HEK293 (cell line): ENCODE results near the gene TMEM135.

Experiments used
- CTCF ChIA-PET: fragments of 350-600 bp; formaldehyde crosslinking; extraction: SDS; loops from one replicate; lab custom pipeline; 2021; ENCODE audit warnings: antibody characterized with exemption; lab: Yijun Ruan, JAX
- POLR2A ChIA-PET: fragments of 300-600 bp; formaldehyde crosslinking; extraction: SDS; loops from one replicate; lab custom pipeline; 2020; ENCODE audit warnings: antibody characterized with exemption, inconsistent platforms; lab: Yijun Ruan, JAX
- H3K27ac ChIP-seq: fragments of 200-500 bp; sonication (Bioruptor generic); 2 replicates; pipeline ENCODE4 v1.5.1; 2014; ENCODE audit warnings: low read depth, low read length, control low read depth, inconsistent platforms; ENCODE audit errors: extremely low read depth
- H3K36me3 ChIP-seq, 2 experiments: fragments of 200-500 bp in 1 of 2; sonication (Bioruptor generic) in 1 of 2; 1 replicate in 1 of 2; 2 replicates in 1 of 2; pipeline ENCODE4 v1.5.1; 2014 to 2017; ENCODE audit warnings: inconsistent platforms in 2 of 2, low read length in 2 of 2; ENCODE audit not compliant: control insufficient read depth in 2 of 2, insufficient read depth in 1 of 2
- H3K4me1 ChIP-seq: fragments of 200-500 bp; sonication (Bioruptor generic); 2 replicates; pipeline ENCODE4 v1.5.1; 2014; ENCODE audit warnings: mild to moderate bottlenecking, low read length, inconsistent platforms; ENCODE audit not compliant: control insufficient read depth, insufficient read depth
- H3K4me3 ChIP-seq: 2 replicates; pipeline ENCODE4 v1.5.1; 2011; ENCODE audit warnings: low read depth, mild to moderate bottlenecking, control low read depth, low read length, moderate library complexity
- H3K9me3 ChIP-seq: fragments of 200-500 bp; sonication (Bioruptor generic); 2 replicates; pipeline ENCODE4 v1.5.1; 2014; ENCODE audit warnings: low read depth, low read length, inconsistent platforms; ENCODE audit not compliant: control insufficient read depth, insufficient read depth
- BCL11A ChIP-seq: fragments of 450-650 bp; formaldehyde crosslinking; IDR thresholded peaks from 2 replicates; pipeline ENCODE4 v1.5.1; 2016; ENCODE audit warnings: low read depth, missing biosample characterization, missing genetic modification characterization
- GLIS2 ChIP-seq: fragments of 450-650 bp; formaldehyde crosslinking; IDR thresholded peaks from 2 replicates; pipeline ENCODE4 v1.5.1; 2016; ENCODE audit warnings: missing biosample characterization, missing genetic modification characterization
- HOXC10 ChIP-seq: sonication (generic); formaldehyde crosslinking; IDR thresholded peaks from 2 replicates; pipeline ENCODE4 v1.8.1; 2023; ENCODE audit warnings: mild to moderate bottlenecking, missing genetic modification reagents
- REPIN1 ChIP-seq: fragments of 450-650 bp; formaldehyde crosslinking; IDR thresholded peaks from 2 replicates; pipeline ENCODE4 v1.5.1; 2017; ENCODE audit warnings: missing biosample characterization, missing genetic modification characterization, low read depth
- SCRT1 ChIP-seq: fragments of 450-650 bp; formaldehyde crosslinking; IDR thresholded peaks from 2 replicates; pipeline ENCODE4 v1.5.1; 2016; ENCODE audit warnings: missing biosample characterization, missing genetic modification characterization, borderline replicate concordance
- SP7 ChIP-seq: fragments of 450-650 bp; formaldehyde crosslinking; IDR thresholded peaks from 2 replicates; pipeline ENCODE4 v1.5.1; 2016; ENCODE audit warnings: missing biosample characterization, missing genetic modification characterization
- TCF7L2 ChIP-seq: IDR thresholded peaks from 2 replicates; pipeline ENCODE4 v1.6.1; 2011; ENCODE audit warnings: low read depth, mild to moderate bottlenecking, inconsistent platforms, low read length, moderate library complexity, borderline replicate concordance
- ZBTB17 ChIP-seq: fragments of 450-650 bp; formaldehyde crosslinking; IDR thresholded peaks from 2 replicates; pipeline ENCODE4 v1.5.1; 2016; ENCODE audit warnings: missing biosample characterization, missing genetic modification characterization
- ZBTB6 ChIP-seq: fragments of 450-650 bp; formaldehyde crosslinking; IDR thresholded peaks from 2 replicates; pipeline ENCODE4 v1.5.1; 2017; ENCODE audit warnings: missing biosample characterization, missing genetic modification characterization
- ZBTB7A ChIP-seq: fragments of 450-650 bp; formaldehyde crosslinking; IDR thresholded peaks from 2 replicates; pipeline ENCODE4 v1.5.1; 2016; ENCODE audit warnings: low read depth, missing biosample characterization, missing genetic modification characterization
- ZFP41 ChIP-seq: fragments of 450-650 bp; formaldehyde crosslinking; IDR thresholded peaks from 2 replicates; pipeline ENCODE4 v1.5.1; 2016; ENCODE audit warnings: missing biosample characterization, missing genetic modification characterization, borderline replicate concordance
- ZNF19 ChIP-seq: fragments of 450-650 bp; formaldehyde crosslinking; IDR thresholded peaks from 2 replicates; pipeline ENCODE4; 2016; ENCODE audit warnings: missing biosample characterization, missing genetic modification characterization, low read depth
- ZNF214 ChIP-seq: fragments of 450-650 bp; formaldehyde crosslinking; IDR thresholded peaks from 2 replicates; pipeline ENCODE4 v1.5.1; 2017; ENCODE audit warnings: missing biosample characterization, mild to moderate bottlenecking, missing genetic modification characterization, borderline replicate concordance
- ZNF24 ChIP-seq: fragments of 450-650 bp; formaldehyde crosslinking; IDR thresholded peaks from 2 replicates; pipeline ENCODE4 v1.5.1; 2016; ENCODE audit warnings: missing biosample characterization, missing genetic modification characterization
- ZNF302 ChIP-seq: fragments of 450-650 bp; formaldehyde crosslinking; IDR thresholded peaks from 2 replicates; pipeline ENCODE4 v1.5.1; 2016; ENCODE audit warnings: missing biosample characterization, missing genetic modification characterization, low read depth
- ZNF394 ChIP-seq: fragments of 450-650 bp; formaldehyde crosslinking; IDR thresholded peaks from 2 replicates; pipeline ENCODE4 v1.5.1; 2016; ENCODE audit warnings: missing biosample characterization, missing genetic modification characterization, mild to moderate bottlenecking, moderate library complexity, borderline replicate concordance
- ZNF596 ChIP-seq: fragments of 450-650 bp; IDR thresholded peaks from 2 replicates; pipeline ENCODE4 v1.5.0; 2018; ENCODE audit warnings: missing biosample characterization, mild to moderate bottlenecking, missing genetic modification characterization, moderate library complexity
- ZNF600 ChIP-seq: fragments of 450-650 bp; formaldehyde crosslinking; IDR thresholded peaks from 2 replicates; pipeline ENCODE4 v1.5.1; 2016; ENCODE audit warnings: missing biosample characterization, missing genetic modification characterization
- ZNF623 ChIP-seq: fragments of 450-650 bp; formaldehyde crosslinking; IDR thresholded peaks from 2 replicates; pipeline ENCODE4 v1.5.1; 2016; ENCODE audit warnings: missing biosample characterization, missing genetic modification characterization
- ZNF654 ChIP-seq: fragments of 450-650 bp; formaldehyde crosslinking; IDR thresholded peaks from 2 replicates; pipeline ENCODE4 v1.5.1; 2016; ENCODE audit warnings: low read depth, missing biosample characterization, missing genetic modification characterization
- ZNF660 ChIP-seq: fragments of 450-650 bp; IDR thresholded peaks from 2 replicates; pipeline ENCODE4 v1.5.1; 2018; ENCODE audit warnings: missing biosample characterization, mild to moderate bottlenecking, missing genetic modification characterization
- ZXDB ChIP-seq: fragments of 450-650 bp; formaldehyde crosslinking; IDR thresholded peaks from 2 replicates; pipeline ENCODE4 v1.5.1; 2016; ENCODE audit warnings: missing biosample characterization, missing genetic modification characterization
- TF ChIP-seq, protein P1 (sequence below): fragments of 450-650 bp; formaldehyde crosslinking; IDR thresholded peaks from 2 replicates; pipeline ENCODE4 v1.5.1; 2017; ENCODE audit warnings: missing biosample characterization, missing genetic modification characterization
- TF ChIP-seq, protein P2 (sequence below): fragments of 450-650 bp; formaldehyde crosslinking; IDR thresholded peaks from 2 replicates; pipeline ENCODE4 v1.5.1; 2016; ENCODE audit warnings: missing biosample characterization, missing genetic modification characterization
- TF ChIP-seq, protein P3 (sequence below): fragments of 450-650 bp; formaldehyde crosslinking; IDR thresholded peaks from 2 replicates; pipeline ENCODE4 v1.5.1; 2016; ENCODE audit warnings: missing biosample characterization, missing genetic modification characterization
- TF ChIP-seq, protein P4 (sequence below): fragments of 450-650 bp; formaldehyde crosslinking; IDR thresholded peaks from 2 replicates; pipeline ENCODE4 v1.5.1; 2016; ENCODE audit warnings: missing biosample characterization, missing genetic modification characterization

TMEM135 gene

GRCh38 chr11:87046824-87047223, 9.1 kb downstream of the TMEM135 start:
- no peaks in the 10 kb centered on the region for H3K9me3 ChIP-seq
- ChIA-PET CTCF (no interaction called here), POLR2A (interaction anchor here (0.6 kb wide), 1 partner anchor 55 kb away, joined by 3 read pairs; no protein-coding TSS in a partner anchor)
- TF ChIP-seq ZNF596 (tag by site-specific recombination) (no peak), ZBTB6 (tag by site-specific recombination) (no peak), ZNF600 (tag by site-specific recombination) (no peak), BCL11A (tag by site-specific recombination) (no peak), REPIN1 (tag by site-specific recombination) (no peak), SP7 (tag by site-specific recombination) (no peak), ZFP41 (no peak)
- TF ChIP-seq, protein P1, sequence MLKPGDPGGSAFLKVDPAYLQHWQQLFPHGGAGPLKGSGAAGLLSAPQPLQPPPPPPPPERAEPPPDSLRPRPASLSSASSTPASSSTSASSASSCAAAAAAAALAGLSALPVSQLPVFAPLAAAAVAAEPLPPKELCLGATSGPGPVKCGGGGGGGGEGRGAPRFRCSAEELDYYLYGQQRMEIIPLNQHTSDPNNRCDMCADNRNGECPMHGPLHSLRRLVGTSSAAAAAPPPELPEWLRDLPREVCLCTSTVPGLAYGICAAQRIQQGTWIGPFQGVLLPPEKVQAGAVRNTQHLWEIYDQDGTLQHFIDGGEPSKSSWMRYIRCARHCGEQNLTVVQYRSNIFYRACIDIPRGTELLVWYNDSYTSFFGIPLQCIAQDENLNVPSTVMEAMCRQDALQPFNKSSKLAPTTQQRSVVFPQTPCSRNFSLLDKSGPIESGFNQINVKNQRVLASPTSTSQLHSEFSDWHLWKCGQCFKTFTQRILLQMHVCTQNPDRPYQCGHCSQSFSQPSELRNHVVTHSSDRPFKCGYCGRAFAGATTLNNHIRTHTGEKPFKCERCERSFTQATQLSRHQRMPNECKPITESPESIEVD (tag by site-specific recombination), result no peak
- TF ChIP-seq, protein P2, sequence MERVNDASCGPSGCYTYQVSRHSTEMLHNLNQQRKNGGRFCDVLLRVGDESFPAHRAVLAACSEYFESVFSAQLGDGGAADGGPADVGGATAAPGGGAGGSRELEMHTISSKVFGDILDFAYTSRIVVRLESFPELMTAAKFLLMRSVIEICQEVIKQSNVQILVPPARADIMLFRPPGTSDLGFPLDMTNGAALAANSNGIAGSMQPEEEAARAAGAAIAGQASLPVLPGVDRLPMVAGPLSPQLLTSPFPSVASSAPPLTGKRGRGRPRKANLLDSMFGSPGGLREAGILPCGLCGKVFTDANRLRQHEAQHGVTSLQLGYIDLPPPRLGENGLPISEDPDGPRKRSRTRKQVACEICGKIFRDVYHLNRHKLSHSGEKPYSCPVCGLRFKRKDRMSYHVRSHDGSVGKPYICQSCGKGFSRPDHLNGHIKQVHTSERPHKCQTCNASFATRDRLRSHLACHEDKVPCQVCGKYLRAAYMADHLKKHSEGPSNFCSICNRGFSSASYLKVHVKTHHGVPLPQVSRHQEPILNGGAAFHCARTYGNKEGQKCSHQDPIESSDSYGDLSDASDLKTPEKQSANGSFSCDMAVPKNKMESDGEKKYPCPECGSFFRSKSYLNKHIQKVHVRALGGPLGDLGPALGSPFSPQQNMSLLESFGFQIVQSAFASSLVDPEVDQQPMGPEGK, result no peak
- H3K36me3 ChIP-seq, result peaks cover 4 to 8% of the 10 kb centered on the region in 2 experiments; a peak in 2 of 3 replicates
- no peak overlapping the region for H3K4me3 ChIP-seq
- H3K27ac ChIP-seq, result no peak overlapping the region
- no peaks in the 10 kb centered on the region for H3K4me1 ChIP-seq

- no peaks in the 10 kb centered on the region for H3K4me1 ChIP-seq
- POLR2A ChIA-PET, result no interaction called here
- no peak overlapping the region for H3K4me3 ChIP-seq
- no peaks in the 10 kb centered on the region for H3K36me3 ChIP-seq
- H3K9me3 ChIP-seq, result no peaks in the 10 kb centered on the region
- CTCF ChIA-PET, result interaction anchor here (0.6 kb wide), 1 partner anchor 32 kb away, joined by 3 read pairs; no protein-coding TSS in a partner anchor
- no peak overlapping the region for H3K27ac ChIP-seq
- TF ChIP-seq ZNF654 (tag by site-specific recombination) (no peak), ZNF214 (tag by site-specific recombination) (no peak), ZNF660 (tag by site-specific recombination) (no peak), ZNF24 (tag by site-specific recombination) (no peak), TCF7L2 (no peak), ZNF302 (tag by site-specific recombination) (no peak), ZNF623 (tag by site-specific recombination) (no peak), SCRT1 (tag by site-specific recombination) (no peak), ZNF394 (tag by site-specific recombination) (no peak), ZBTB17 (tag by site-specific recombination) (no peak), GLIS2 (tag by site-specific recombination) (no peak), ZNF19 (tag by site-specific recombination) (no peak), ZXDB (tag by site-specific recombination) (no peak), HOXC10 (CRISPR knock-in tag) (no peak), ZBTB7A (no peak)
- TF ChIP-seq, protein P2, result no peak
- TF ChIP-seq, protein P3, sequence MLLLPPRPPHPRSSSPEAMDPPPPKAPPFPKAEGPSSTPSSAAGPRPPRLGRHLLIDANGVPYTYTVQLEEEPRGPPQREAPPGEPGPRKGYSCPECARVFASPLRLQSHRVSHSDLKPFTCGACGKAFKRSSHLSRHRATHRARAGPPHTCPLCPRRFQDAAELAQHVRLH (tag by site-specific recombination), result no peak
- TF ChIP-seq, protein P4, sequence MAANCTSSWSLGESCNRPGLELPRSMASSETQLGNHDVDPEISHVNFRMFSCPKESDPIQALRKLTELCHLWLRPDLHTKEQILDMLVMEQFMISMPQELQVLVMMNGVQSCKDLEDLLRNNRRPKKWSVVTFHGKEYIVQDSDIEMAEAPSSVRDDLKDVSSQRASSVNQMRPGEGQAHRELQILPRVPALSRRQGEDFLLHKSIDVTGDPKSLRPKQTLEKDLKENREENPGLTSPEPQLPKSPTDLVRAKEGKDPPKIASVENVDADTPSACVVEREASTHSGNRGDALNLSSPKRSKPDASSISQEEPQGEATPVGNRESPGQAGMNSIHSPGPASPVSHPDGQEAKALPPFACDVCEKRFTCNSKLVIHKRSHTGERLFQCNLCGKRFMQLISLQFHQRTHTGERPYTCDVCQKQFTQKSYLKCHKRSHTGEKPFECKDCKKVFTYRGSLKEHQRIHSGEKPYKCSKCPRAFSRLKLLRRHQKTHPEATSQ (tag by site-specific recombination), result no peak
Measured at GRCh38 chr11:87056091-87056490, 18.4 kb downstream of the TMEM135 start.
